HG02623 (cell line): ENCODE results near the gene ATP6V1C2.

Experiments
- ATAC-seq: cut with Tn5 transposase; IDR thresholded peaks from one replicate; pipeline ENCODE4 v1.9.1; 2021; ENCODE audit warnings: moderate library complexity; ENCODE audit not compliant: unreplicated experiment

Gene ATP6V1C2

GRCh38 chr2:10832203-10832936 is 110.9 kb downstream of the ATP6V1C2 start:
- ATAC-seq, result peak; percentile 86

GRCh38 chr2:10833021-10833420 is 111.6 kb downstream of the ATP6V1C2 start:
- ATAC-seq, result no peak

- ATAC-seq, result no peak
Measured at GRCh38 chr2:10834068-10834655, 112.7 kb downstream of the ATP6V1C2 start.
